Measurements from ENCODE around the gene UBE2V1.

GRCh38 chr20:50127587-50128519, 14.9 kb upstream of the UBE2V1 start:
- no peak for TF ChIP-seq CTCF (IDR thresholded peaks at IDR 0.05)
- no peak for TF ChIP-seq EP300 (IDR thresholded peaks at IDR 0.05)
- TF ChIP-seq POLR2A (IDR thresholded peaks at IDR 0.05) = no peak
